DMS114 treated with DMSO at 0.1 percent for 48 hours (cell line): ENCODE data around the gene PRPF38A.

Source experiments
- DNase-seq: peaks from one replicate; lab custom pipeline; 2025; ENCODE audit not compliant: unreplicated experiment; lab: John Stamatoyannopoulos, UW

The PRPF38A gene

DNA sequence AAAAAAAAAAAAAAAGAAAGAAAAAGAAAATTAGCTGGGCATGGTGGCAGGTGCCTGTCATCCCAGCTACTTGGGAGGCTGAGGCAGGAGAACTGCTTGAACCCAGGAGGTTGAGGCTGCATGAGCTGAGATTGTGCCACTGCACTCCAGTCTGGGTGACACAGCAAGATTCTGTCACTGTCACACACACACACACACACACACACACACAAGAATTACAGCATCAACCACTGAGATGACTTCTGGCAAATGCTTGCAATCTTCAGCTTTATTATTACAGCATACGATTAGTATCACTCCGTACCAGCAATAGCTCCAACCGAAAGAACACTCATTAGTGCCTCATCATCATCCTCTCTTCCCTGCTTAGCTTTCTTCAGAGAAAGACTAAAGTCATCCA lies 4.8 kb upstream of the PRPF38A start:
- DNase-seq = no peak

- no peak for DNase-seq
Measured at GRCh38 chr1:52400131-52400530, 4.3 kb upstream of the PRPF38A start.

DNA sequence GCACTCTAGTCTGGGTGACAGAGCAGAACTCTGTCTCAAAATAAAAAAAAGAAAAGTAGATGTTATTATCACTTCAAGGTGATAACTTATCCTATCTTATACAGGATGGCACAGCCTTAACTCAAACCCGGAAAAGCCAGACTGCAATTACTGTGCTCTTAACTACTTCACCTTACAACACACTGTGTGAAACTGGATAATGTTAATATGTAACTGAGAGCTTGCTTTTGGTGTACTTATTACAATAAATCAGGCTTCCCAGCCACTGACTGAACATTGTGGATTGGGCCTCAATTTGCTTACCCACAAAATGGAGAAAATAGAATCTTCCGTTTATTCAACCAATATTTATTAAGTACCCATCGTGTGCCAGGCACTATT lies 1.6 kb upstream of the PRPF38A start:
- DNase-seq = no peak

- DNase-seq = no peak
Measured at GRCh38 chr1:52403566-52404115, 761 bp upstream of the PRPF38A start.

DNA sequence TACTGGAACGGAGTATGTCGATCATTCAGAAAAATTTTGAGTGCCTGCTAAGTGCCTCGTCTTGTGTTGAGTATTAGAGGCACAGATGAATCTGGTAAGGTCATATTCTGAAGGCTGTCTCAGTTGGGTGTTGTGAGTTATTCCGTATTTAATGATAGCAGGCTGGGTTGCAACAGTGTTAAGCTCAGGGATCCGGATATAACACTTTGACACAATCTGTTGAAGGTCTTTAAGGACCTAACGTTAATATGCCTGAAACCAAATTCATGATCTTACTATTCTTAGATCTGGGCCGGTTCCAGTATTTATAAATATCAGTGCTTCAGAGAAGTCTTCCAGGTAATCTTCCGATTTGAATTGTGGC lies 555 bp downstream of the PRPF38A start:
- DNase-seq = no peak

- no peak for DNase-seq
Measured at GRCh38 chr1:52413410-52413989, 9.1 kb downstream of the PRPF38A start.

- DNase-seq = no peak
Measured at GRCh38 chr1:52414942-52415341, 10.5 kb downstream of the PRPF38A start.

GRCh38 chr1:52416811-52417210 lies 12.4 kb downstream of the PRPF38A start:
- DNase-seq = no peak

- DNase-seq = no peak
Measured at GRCh38 chr1:52420713-52421112, 16.3 kb downstream of the PRPF38A start.

DNA sequence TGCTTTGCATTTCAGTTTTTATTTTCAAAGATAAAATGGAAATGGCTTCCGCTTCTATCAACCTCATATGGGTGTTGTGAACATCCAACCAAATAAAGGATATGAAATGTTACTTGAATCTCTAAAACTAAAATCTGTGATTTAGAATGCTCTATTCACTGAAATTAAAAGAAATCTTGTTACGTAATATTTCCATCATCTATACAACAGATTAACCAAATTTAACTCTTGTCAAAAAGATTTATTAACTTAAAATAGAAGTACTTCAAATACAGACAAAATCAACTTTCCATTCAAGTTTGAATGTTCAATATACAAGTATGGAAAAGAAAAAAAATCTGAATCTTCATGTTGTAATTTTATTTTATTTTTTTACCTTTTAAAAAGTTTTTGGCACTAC lies 18.7 kb downstream of the PRPF38A start:
- no peak for DNase-seq

DNA sequence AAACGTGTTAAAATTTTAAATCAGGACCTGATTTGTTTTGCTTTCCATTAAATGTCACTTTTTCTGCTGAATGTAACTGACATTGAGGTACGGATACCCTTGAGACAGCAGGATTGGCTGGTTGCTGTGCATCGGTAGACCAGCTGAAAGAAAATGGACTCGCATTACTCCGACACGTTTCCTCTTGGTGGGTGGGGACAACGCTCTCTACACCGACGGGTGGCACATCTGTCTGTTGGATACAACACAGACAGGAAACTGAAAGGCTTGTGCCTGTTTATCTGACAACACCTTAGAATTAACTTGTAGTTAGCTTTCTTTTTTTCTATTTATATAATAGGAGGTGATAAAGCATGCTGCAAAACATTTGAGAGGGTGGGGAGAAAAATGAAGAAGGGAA lies 19.4 kb downstream of the PRPF38A start:
- no peak for DNase-seq

GRCh38 chr1:52424231-52424636 lies 19.8 kb downstream of the PRPF38A start:
- no peak for DNase-seq

- no peak for DNase-seq
Measured at GRCh38 chr1:52424813-52425212, 20.4 kb downstream of the PRPF38A start.

GRCh38 chr1:52426371-52426770 lies 22.0 kb downstream of the PRPF38A start:
- DNase-seq = no peak

- DNase-seq = no peak
Measured at GRCh38 chr1:52427152-52427551, 22.8 kb downstream of the PRPF38A start.

DNA sequence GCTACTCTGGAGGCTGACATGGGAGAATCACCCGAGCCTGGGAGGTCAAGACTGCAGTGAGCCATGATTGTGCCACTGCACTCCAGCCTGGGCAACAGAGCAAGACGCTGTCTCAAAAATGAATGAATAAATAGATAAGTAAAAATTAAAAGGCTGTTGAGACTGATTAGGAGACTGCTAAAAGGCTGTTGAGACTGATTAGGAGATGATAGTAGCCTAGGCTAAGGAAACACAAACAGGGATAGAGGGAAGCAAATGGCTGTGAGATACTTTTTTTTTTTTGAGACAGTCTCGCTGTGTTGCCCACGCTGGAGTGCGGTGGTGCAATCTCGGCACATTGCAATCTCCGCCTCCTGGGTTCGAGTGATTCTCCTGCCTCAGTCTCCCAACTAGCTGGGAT lies 28.4 kb downstream of the PRPF38A start:
- DNase-seq = no peak

GRCh38 chr1:52435211-52435610 lies 30.8 kb downstream of the PRPF38A start:
- DNase-seq = no peak

DNA sequence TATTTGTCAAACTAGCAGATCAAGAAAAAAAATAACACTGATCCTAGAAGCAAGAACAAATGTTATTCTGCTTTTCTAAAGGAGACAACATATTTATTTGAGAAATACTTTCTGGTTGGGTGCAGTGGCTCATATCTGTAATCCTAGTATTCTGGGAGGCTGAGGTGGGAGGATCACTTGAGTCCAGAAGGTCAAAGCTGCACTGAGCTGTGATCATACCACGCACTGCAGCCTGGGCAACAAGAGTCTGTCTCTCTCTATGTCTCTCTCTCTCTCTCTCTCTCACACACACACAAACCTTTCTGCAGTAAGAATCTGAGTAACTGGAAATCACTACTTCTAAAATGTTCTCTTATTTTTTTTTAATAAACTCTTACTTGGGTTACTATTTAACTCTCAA lies 31.2 kb downstream of the PRPF38A start:
- DNase-seq = no peak

GRCh38 chr1:52436817-52437216 lies 32.4 kb downstream of the PRPF38A start:
- DNase-seq = no peak

GRCh38 chr1:52439976-52440375 lies 35.6 kb downstream of the PRPF38A start:
- DNase-seq = no peak

- no peak for DNase-seq
Measured at GRCh38 chr1:52444463-52444862, 40.1 kb downstream of the PRPF38A start.

DNA sequence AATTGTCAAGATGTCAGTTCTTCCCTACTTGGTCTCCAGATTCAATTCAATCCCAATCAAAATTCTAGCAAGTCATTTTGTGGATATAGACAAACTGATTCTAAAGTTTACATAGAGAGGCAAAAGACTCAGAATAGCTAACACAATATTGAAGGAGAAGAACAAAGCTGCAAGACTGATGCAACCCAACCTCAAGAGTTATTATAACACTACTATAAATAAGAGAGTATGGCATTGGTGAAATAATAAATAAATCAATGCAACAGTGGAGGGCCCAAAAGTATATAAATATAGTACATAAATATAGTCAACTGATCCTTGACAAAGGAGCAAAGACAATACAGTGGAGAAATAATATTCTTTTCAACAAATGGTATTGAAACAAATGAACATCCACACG lies 49.7 kb downstream of the PRPF38A start:
- DNase-seq = no peak

- no peak for DNase-seq
Measured at GRCh38 chr1:52454779-52455178, 50.4 kb downstream of the PRPF38A start.
